PC-9 (cell line): ENCODE measurements around the gene IL20RA. TPM values are rescaled to one million over a fixed set of nuclear protein-coding genes. Genes with fewer than 3 reads are reported as not detected.

Experiments used
- BruUV-seq: library from RNA; stranded (reverse); fragments of 400-500 nt; replicated peaks from 2 replicates; lab custom pipeline; 2021; lab: Mats Ljungman, UMichigan
- CTCF ChIA-PET: fragments of 300-600 bp; sonication (Branson Sonifier 250); formaldehyde crosslinking; loops from one replicate; lab custom pipeline; 2022; ENCODE audit warnings: antibody characterized with exemption; lab: Charles Lee
- POLR2A ChIA-PET: fragments of 300-600 bp; sonication (Branson Sonifier 250); formaldehyde crosslinking; loops from one replicate; lab custom pipeline; 2022; ENCODE audit warnings: antibody characterized with exemption; ENCODE audit not compliant: unreplicated experiment; lab: Charles Lee
- DNase-seq, 2 experiments: peaks; one replicate each; pipeline versions ENCODE4 v3.0.0 to v3.0.0-alpha.2; 2015 to 2022; ENCODE audit warnings: mixed read lengths in 1 of 2
- H2AFZ ChIP-seq: fragments of 200-600 bp; sonication (generic); 2 replicates; pipeline ENCODE4 v1.8.1; 2017; ENCODE audit warnings: antibody characterized with exemption
- H3F3A ChIP-seq: fragments of 200-600 bp; sonication (generic); 2 replicates; pipeline ENCODE4 v1.8.1; 2017; ENCODE audit warnings: antibody characterized with exemption, mild to moderate bottlenecking, low read depth; ENCODE audit not compliant: insufficient read depth
- H3K27ac ChIP-seq: fragments of 200-600 bp; sonication (generic); 2 replicates; pipeline ENCODE4 v1.6.1; 2016; ENCODE audit warnings: mixed run types
- H3K27me3 ChIP-seq: fragments of 200-600 bp; sonication (generic); 2 replicates; pipeline ENCODE4 v1.6.1; 2016; ENCODE audit warnings: low read depth, mixed run types; ENCODE audit not compliant: insufficient read depth
- H3K36me3 ChIP-seq: fragments of 200-600 bp; sonication (generic); 2 replicates; pipeline ENCODE4 v1.6.1; 2016; ENCODE audit warnings: low read depth, mixed run types
- H3K4me1 ChIP-seq: fragments of 200-600 bp; sonication (generic); replicated peaks from 2 replicates; pipeline ENCODE4 v1.6.1; 2016; ENCODE audit warnings: mixed run types; ENCODE audit not compliant: insufficient read depth
- H3K4me2 ChIP-seq: fragments of 200-600 bp; sonication (generic); 2 replicates; pipeline ENCODE4 v1.6.1; 2017; ENCODE audit warnings: mixed run types
- H3K4me3 ChIP-seq: fragments of 200-600 bp; sonication (generic); 2 replicates; pipeline ENCODE4 v1.6.1; 2016; ENCODE audit warnings: mixed run types
- H3K79me2 ChIP-seq: fragments of 200-600 bp; sonication (generic); 2 replicates; pipeline ENCODE4 v1.6.1; 2017; ENCODE audit warnings: low read depth, mixed run types
- H3K9me2 ChIP-seq: fragments of 200-600 bp; sonication (generic); 2 replicates; pipeline ENCODE4 v1.8.1; 2017; ENCODE audit warnings: mild to moderate bottlenecking; ENCODE audit not compliant: insufficient read depth
- H3K9me3 ChIP-seq: fragments of 200-600 bp; sonication (generic); 2 replicates; pipeline ENCODE4 v1.8.1; 2016; ENCODE audit warnings: low read depth; ENCODE audit not compliant: insufficient read depth
- H4K20me1 ChIP-seq: fragments of 200-600 bp; sonication (generic); 2 replicates; pipeline ENCODE4 v1.8.1; 2017; ENCODE audit not compliant: insufficient read depth
- EZH2 ChIP-seq: fragments of 200-600 bp; sonication (generic); IDR thresholded peaks from 2 replicates; pipeline ENCODE4 v1.8.0; 2017; ENCODE audit warnings: antibody characterized with exemption, low read depth
- intact Hi-C: fragments of 100-400 bp; cut with micrococcal nuclease; formaldehyde crosslinking; loops from one replicate; pipeline ENCODE4 v1.10.0; 2022; ENCODE audit not compliant: unreplicated experiment
- total RNA-seq: library from RNA; stranded (reverse); gene quantifications from 2 replicates; pipeline ENCODE4 v1.2.3, GENCODE V29; 2021
- TF ChIP-seq, protein P1 (sequence below): fragments of 200-600 bp; sonication (generic); conservative IDR thresholded peaks from 2 replicates; pipeline ENCODE4 v1.6.1; 2017; ENCODE audit warnings: mixed run types, antibody characterized with exemption, mild to moderate bottlenecking, moderate library complexity

IL20RA gene
- total RNA-seq, 1 experiment from 2014 or later = 2.5 TPM

DNA sequence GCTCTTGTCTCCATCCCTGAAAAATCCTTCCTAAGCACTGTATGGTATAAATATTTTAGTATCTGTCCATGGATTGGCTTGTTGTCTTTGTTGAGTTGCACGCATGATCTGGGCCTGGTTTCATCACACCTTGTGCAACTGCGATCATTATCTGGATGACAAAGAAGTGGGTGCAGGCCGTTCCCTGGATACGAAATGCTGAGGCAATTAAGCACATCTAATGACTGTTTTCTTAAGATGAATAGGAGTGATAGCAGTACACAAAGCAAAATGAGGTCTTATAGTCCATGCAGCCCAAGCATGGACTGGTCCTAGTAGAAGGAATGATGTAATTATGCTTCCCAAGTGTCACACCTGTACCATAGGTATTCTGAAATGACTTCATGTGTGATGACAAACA, 74.8 kb downstream of the IL20RA start:
- Histone ChIP-seq H3K4me2 (peak overlapping the region; percentile 69), H3K79me2 (no peaks in the 10 kb centered on the region), H3K36me3 (no peaks in the 10 kb centered on the region), H3K27ac (peak overlapping the region; percentile 97), H3K27me3 (no peaks in the 10 kb centered on the region), H4K20me1 (no peaks in the 10 kb centered on the region), H3F3A (peaks cover 28% of the 10 kb centered on the region), H3K9me2 (0 out of 2 replicates have a peak, but pooled peaks cover 8% of the 10 kb centered on the region), H3K4me3 (peak overlapping the region; percentile 3; the same call in 1 of the 2 replicates), H3K9me3 (no peaks in the 10 kb centered on the region), H2AFZ (peak overlapping the region; percentile 70), H3K4me1 (peaks cover 43% of the 10 kb centered on the region)
- TF ChIP-seq EZH2 = no peak
- TF ChIP-seq, protein P1, sequence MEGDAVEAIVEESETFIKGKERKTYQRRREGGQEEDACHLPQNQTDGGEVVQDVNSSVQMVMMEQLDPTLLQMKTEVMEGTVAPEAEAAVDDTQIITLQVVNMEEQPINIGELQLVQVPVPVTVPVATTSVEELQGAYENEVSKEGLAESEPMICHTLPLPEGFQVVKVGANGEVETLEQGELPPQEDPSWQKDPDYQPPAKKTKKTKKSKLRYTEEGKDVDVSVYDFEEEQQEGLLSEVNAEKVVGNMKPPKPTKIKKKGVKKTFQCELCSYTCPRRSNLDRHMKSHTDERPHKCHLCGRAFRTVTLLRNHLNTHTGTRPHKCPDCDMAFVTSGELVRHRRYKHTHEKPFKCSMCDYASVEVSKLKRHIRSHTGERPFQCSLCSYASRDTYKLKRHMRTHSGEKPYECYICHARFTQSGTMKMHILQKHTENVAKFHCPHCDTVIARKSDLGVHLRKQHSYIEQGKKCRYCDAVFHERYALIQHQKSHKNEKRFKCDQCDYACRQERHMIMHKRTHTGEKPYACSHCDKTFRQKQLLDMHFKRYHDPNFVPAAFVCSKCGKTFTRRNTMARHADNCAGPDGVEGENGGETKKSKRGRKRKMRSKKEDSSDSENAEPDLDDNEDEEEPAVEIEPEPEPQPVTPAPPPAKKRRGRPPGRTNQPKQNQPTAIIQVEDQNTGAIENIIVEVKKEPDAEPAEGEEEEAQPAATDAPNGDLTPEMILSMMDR = no peak
- no TSS peak for BruUV-seq
- peak in 1 of 2 experiments; percentile 95 for DNase-seq
- ChIA-PET POLR2A (interaction anchor here (0.6 kb wide), 1 partner anchor 81 kb away, joined by 4 read pairs; no protein-coding TSS in a partner anchor), CTCF (interaction anchor here (2.5 kb wide), 1 partner anchor 43 kb away, joined by 5 read pairs; no protein-coding TSS in a partner anchor)
- intact Hi-C loops = loop anchor here (2.0 to 5.0 kb wide), 3 partner anchors 107 to 671 kb away; no protein-coding TSS in a partner anchor

DNA sequence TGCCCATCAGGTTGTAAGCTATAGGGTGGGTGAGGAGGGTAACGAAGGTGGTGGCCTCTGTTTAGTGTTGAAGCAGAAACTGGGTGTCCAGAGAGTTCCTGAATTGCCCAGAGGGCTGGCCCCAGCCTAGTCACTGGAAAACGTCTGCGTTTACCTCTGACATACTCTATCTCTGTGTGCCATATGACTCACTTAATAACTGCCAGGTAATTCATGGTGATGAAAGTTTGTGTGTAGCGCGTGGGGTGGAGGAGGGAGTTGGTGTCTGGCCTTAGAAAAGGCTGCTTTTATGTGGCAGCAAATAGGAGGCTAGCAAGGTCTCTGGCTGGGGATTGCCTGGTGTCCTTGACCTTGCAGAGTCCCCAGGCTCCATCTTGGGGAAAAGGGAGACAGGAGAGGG, 75.3 kb downstream of the IL20RA start:
- BruUV-seq = no TSS peak
- Histone ChIP-seq H4K20me1 (no peaks in the 10 kb centered on the region), H3K27me3 (no peaks in the 10 kb centered on the region), H3K9me3 (no peaks in the 10 kb centered on the region), H3K36me3 (no peaks in the 10 kb centered on the region), H3K27ac (peak overlapping the region; percentile 97), H3K4me1 (peaks cover 43% of the 10 kb centered on the region), H3K79me2 (no peaks in the 10 kb centered on the region), H3F3A (peaks cover 28% of the 10 kb centered on the region), H3K9me2 (0 out of 2 replicates have a peak, but pooled peaks cover 5% of the 10 kb centered on the region), H2AFZ (peak overlapping the region; percentile 70), H3K4me2 (peak overlapping the region; percentile 69), H3K4me3 (peak overlapping the region; percentile 3; the same call in 1 of the 2 replicates)
- peak; percentile 24 to 93 for DNase-seq
- CTCF ChIA-PET = interaction anchor here (0.6 to 2.5 kb wide), 2 partner anchors 44 to 145 kb away, joined by 3 to 5 read pairs; no protein-coding TSS in a partner anchor
- TF ChIP-seq, protein P1 = no peak
- no peak for TF ChIP-seq EZH2
- intact Hi-C loops = loop anchor here (2.0 to 5.0 kb wide), 3 partner anchors 108 to 671 kb away; no protein-coding TSS in a partner anchor
- POLR2A ChIA-PET = no interaction called here

DNA sequence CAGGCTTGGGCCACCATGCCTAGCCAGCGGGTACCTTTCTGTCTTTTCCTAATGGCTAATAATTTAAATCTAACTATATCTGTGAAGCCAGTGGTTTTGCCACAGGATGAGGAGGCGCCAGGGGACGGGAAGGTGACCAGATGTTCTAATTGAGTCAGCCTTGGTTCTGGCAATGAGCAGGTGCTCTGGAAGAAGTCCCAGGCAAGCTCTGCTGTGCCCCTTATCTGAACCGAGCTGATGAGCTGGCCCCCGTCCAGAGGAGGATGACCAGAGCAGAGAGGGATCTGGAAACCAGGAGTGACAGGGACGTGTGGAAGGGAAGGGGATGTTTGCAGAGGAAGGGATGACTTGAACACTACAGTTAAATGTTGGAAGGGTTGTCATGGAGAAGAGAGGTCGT, 75.9 kb downstream of the IL20RA start:
- CTCF ChIA-PET = interaction anchor here (0.6 to 2.5 kb wide), 2 partner anchors 44 to 145 kb away, joined by 3 to 5 read pairs; no protein-coding TSS in a partner anchor
- no peaks in the 10 kb centered on the region for H3K79me2 ChIP-seq
- no peak for DNase-seq
- H3K4me1 ChIP-seq = peaks cover 39% of the 10 kb centered on the region
- TF ChIP-seq, protein P1 = no peak
- no peak for TF ChIP-seq EZH2
- intact Hi-C loops = loop anchor here (1.0 to 5.0 kb wide), 4 partner anchors 45 to 672 kb away; no protein-coding TSS in a partner anchor
- H3K9me3 ChIP-seq = no peaks in the 10 kb centered on the region
- peak overlapping the region; percentile 97 for H3K27ac ChIP-seq
- H3K9me2 ChIP-seq = no peaks in the 10 kb centered on the region
- POLR2A ChIA-PET = no interaction called here
- BruUV-seq = no TSS peak
- H2AFZ ChIP-seq = 0 out of 2 replicates have a peak overlapping the region, but pooled peaks have one; percentile 70
- H3K4me3 ChIP-seq = no peak overlapping the region
- H3K27me3 ChIP-seq = no peaks in the 10 kb centered on the region
- H3K36me3 ChIP-seq = no peaks in the 10 kb centered on the region
- H3F3A ChIP-seq = peaks cover 28% of the 10 kb centered on the region
- H3K4me2 ChIP-seq = peak overlapping the region; percentile 69
- no peaks in the 10 kb centered on the region for H4K20me1 ChIP-seq
